ENCODE measurements around the gene CREBBP.

GRCh38 chr16:3816326-3816725 lies 64.2 kb downstream of the CREBBP start:
- no peak for TF ChIP-seq CTCF (IDR thresholded peaks at IDR 0.05)
- no peak for TF ChIP-seq POLR2AphosphoS5 (IDR thresholded peaks at IDR 0.05)
- TF ChIP-seq EP300 (IDR thresholded peaks at IDR 0.05), result no peak
- no peak for TF ChIP-seq POLR2A (IDR thresholded peaks at IDR 0.05; ENCODE audit: low read depth)
